Keratinocyte (primary cell): ENCODE results near the gene EYA4. TPM values are rescaled to one million over a fixed set of nuclear protein-coding genes. Genes with fewer than 3 reads are reported as not detected.

Experiments used
- DNase-seq: peaks from one replicate; pipeline ENCODE4 v3.0.0-alpha.2; 2011; ENCODE audit warnings: low read depth, missing footprints, low spot score
- FAIRE-seq: peaks from 2 replicates; lab custom pipeline; 2011; peaks lifted over from hg19 to GRCh38; lab: Jason Lieb, UNC
- H2AFZ ChIP-seq: 2 replicates; pipeline ENCODE4 v1.6.0; 2012; ENCODE audit warnings: low read length, control low read depth, inconsistent platforms; ENCODE audit not compliant: control insufficient read depth
- H3K27ac ChIP-seq: 2 replicates; pipeline ENCODE4 v1.5.1; 2011; ENCODE audit warnings: low read length; ENCODE audit not compliant: control insufficient read depth, insufficient read depth
- H3K27me3 ChIP-seq: 3 replicates; pipeline ENCODE4 v1.6.0; 2011; ENCODE audit warnings: low read length; ENCODE audit not compliant: control insufficient read depth, insufficient read depth; ENCODE audit errors: extremely low read depth
- H3K36me3 ChIP-seq, 2 experiments: 2 replicates in 1 of 2; 3 replicates in 1 of 2; pipeline ENCODE4 v1.5.1; 2011; ENCODE audit warnings: low read length in 2 of 2, mild to moderate bottlenecking in 1 of 2; ENCODE audit not compliant: control insufficient read depth in 2 of 2, insufficient read depth in 2 of 2; ENCODE audit errors: extremely low read depth in 1 of 2
- H3K4me1 ChIP-seq: 3 replicates; pipeline ENCODE4 v1.5.1; 2011; ENCODE audit warnings: low read length; ENCODE audit not compliant: control insufficient read depth, insufficient read depth; ENCODE audit errors: extremely low read depth
- H3K4me2 ChIP-seq: 3 replicates; pipeline ENCODE4 v1.6.0; 2011; ENCODE audit warnings: low read depth, low read length; ENCODE audit not compliant: control insufficient read depth, insufficient read depth; ENCODE audit errors: extremely low read depth
- H3K4me3 ChIP-seq, 3 experiments: fragments of 200-600 bp in 1 of 3; sonication (generic) in 1 of 3; 2 replicates in 2 of 3; 3 replicates in 1 of 3; pipeline ENCODE4 v1.5.1; 2011 to 2016; ENCODE audit warnings: low read length in 3 of 3, mild to moderate bottlenecking in 3 of 3, control low read depth in 2 of 3, inconsistent platforms in 1 of 3, low read depth in 1 of 3, mixed read lengths in 1 of 3, mixed run types in 1 of 3, moderate library complexity in 1 of 3; ENCODE audit not compliant: control insufficient read depth in 2 of 3, insufficient read depth in 2 of 3; ENCODE audit errors: extremely low read depth in 1 of 3
- H3K79me2 ChIP-seq: 2 replicates; pipeline ENCODE4 v1.6.0; 2012; ENCODE audit warnings: low read length; ENCODE audit not compliant: control insufficient read depth, insufficient read depth
- H3K9ac ChIP-seq: 3 replicates; pipeline ENCODE4 v1.6.0; 2011; ENCODE audit warnings: low read length; ENCODE audit not compliant: control insufficient read depth, insufficient read depth; ENCODE audit errors: extremely low read depth
- H3K9me1 ChIP-seq: 3 replicates; pipeline ENCODE4 v1.6.0; 2011; ENCODE audit warnings: low read length; ENCODE audit not compliant: control insufficient read depth, insufficient read depth; ENCODE audit errors: extremely low read depth
- H3K9me3 ChIP-seq: 2 replicates; pipeline ENCODE4 v1.5.1; 2012; ENCODE audit warnings: low read depth, low read length; ENCODE audit not compliant: control insufficient read depth
- H4K20me1 ChIP-seq: 3 replicates; pipeline ENCODE4 v1.6.0; 2011; ENCODE audit warnings: low read length; ENCODE audit not compliant: control insufficient read depth, insufficient read depth; ENCODE audit errors: extremely low read depth
- CTCF ChIP-seq, 3 experiments: IDR thresholded peaks in 1 of 3; conservative IDR thresholded peaks in 1 of 3; optimal IDR thresholded peaks in 1 of 3; 2 replicates in 2 of 3; 3 replicates in 1 of 3; pipeline versions ENCODE3 to v1.5.1; 2011; ENCODE audit warnings: low read length in 3 of 3, mild to moderate bottlenecking in 3 of 3, moderate library complexity in 2 of 3, control low read depth in 1 of 3, inconsistent platforms in 1 of 3; ENCODE audit not compliant: insufficient read depth in 2 of 3; ENCODE audit errors: extremely low read depth in 1 of 3
- EZH2 ChIP-seq: IDR thresholded peaks from one replicate; pipeline ENCODE4 v1.6.1; 2012; ENCODE audit warnings: inconsistent platforms, mild to moderate bottlenecking, low read length, moderate library complexity
- dilution Hi-C: fragments of 300-500 bp; cut with MboI; formaldehyde crosslinking; loops from one replicate; pipeline ENCODE4 v1.7.0; 2020; ENCODE audit warnings: low sequenced_read_pairs; ENCODE audit not compliant: extremely low pct_ligation_motif_present
- polyA plus RNA-seq, 5 experiments: library from polyadenylated mRNA; depleted of rRNA in 3 of 5; stranded (reverse) in 3 of 5; stranded (forward) in 1 of 5; unstranded in 1 of 5; fragments of >200 nt; gene quantifications; 1 replicate in 1 of 5; 2 replicates in 3 of 5; 3 replicates in 1 of 5; pipeline versions ENCODE4 v1.2.1 to v1.2.3, GENCODE V29; 2011 to 2012; ENCODE audit warnings: missing spikeins in 2 of 5, low read depth in 1 of 5, low replicate concordance in 1 of 5

The EYA4 gene
- polyA plus RNA-seq, 1 donor (not counting 4 experiments of a cell fraction or from before 2014, with no cell fraction given): 0.01 TPM

GRCh38 chr6:133447924-133448323, 206.8 kb downstream of the EYA4 start:
- Histone ChIP-seq H3K36me3 (no peaks in the 10 kb centered on the region), H3K4me2 (no peak overlapping the region), H3K9me3 (no peaks in the 10 kb centered on the region), H4K20me1 (no peaks in the 10 kb centered on the region), H3K4me1 (no peaks in the 10 kb centered on the region), H3K4me3 (no peak overlapping the region), H2AFZ (no peak overlapping the region), H3K79me2 (no peaks in the 10 kb centered on the region), H3K27me3 (no peaks in the 10 kb centered on the region), H3K9ac (no peak overlapping the region), H3K27ac (no peak overlapping the region), H3K9me1 (no peaks in the 10 kb centered on the region)
- TF ChIP-seq EZH2 (no peak), CTCF (optimal IDR thresholded peaks at IDR 0.05 in 1 of 3, IDR thresholded peaks at IDR 0.05 in 1 of 3, conservative IDR thresholded peaks at IDR 0.05 in 1 of 3; ENCODE audit: extremely low read depth in 1 of 3, insufficient read depth in 2 of 3, low read length in 3 of 3) (no peak)
- DNase-seq: no peak
- dilution Hi-C loops: no loop called here
- FAIRE-seq: no peak

- Histone ChIP-seq H3K4me1 (no peaks in the 10 kb centered on the region), H3K4me2 (no peak overlapping the region), H3K27me3 (no peaks in the 10 kb centered on the region), H2AFZ (no peak overlapping the region), H4K20me1 (no peaks in the 10 kb centered on the region), H3K9me1 (no peaks in the 10 kb centered on the region), H3K9me3 (no peaks in the 10 kb centered on the region), H3K79me2 (no peaks in the 10 kb centered on the region), H3K9ac (no peak overlapping the region), H3K27ac (no peak overlapping the region), H3K36me3 (no peaks in the 10 kb centered on the region), H3K4me3 (no peak overlapping the region)
- dilution Hi-C loops: no loop called here
- FAIRE-seq (no peak), DNase-seq (no peak)
- TF ChIP-seq CTCF (optimal IDR thresholded peaks at IDR 0.05 in 1 of 3, IDR thresholded peaks at IDR 0.05 in 1 of 3, conservative IDR thresholded peaks at IDR 0.05 in 1 of 3; ENCODE audit: extremely low read depth in 1 of 3, insufficient read depth in 2 of 3, low read length in 3 of 3) (no peak), EZH2 (no peak)
These were observed 215.3 kb downstream of the EYA4 start for GRCh38 chr6:133456439-133456838.
